PC-9 (cell line): ENCODE data around the gene IL1R1.

ENCODE experiments used
- CTCF ChIP-seq: fragments of 200-600 bp; sonication (generic); conservative IDR thresholded peaks from 2 replicates; pipeline ENCODE4 v1.6.1; 2017; ENCODE audit warnings: mixed run types, antibody characterized with exemption, mild to moderate bottlenecking, moderate library complexity
- EZH2 ChIP-seq: fragments of 200-600 bp; sonication (generic); IDR thresholded peaks from 2 replicates; pipeline ENCODE4 v1.8.0; 2017; ENCODE audit warnings: antibody characterized with exemption, low read depth

GRCh38 chr2:102149243-102149642 is 6.7 kb downstream of the IL1R1 start:
- TF ChIP-seq CTCF (no peak), EZH2 (no peak)
